H9 (cell line): ENCODE measurements around the gene SCN7A. TPM values are rescaled to one million over a fixed set of nuclear protein-coding genes. Genes with fewer than 3 reads are reported as not detected.

ENCODE experiments used
- DNase-seq: peaks from one replicate; pipeline ENCODE4 v3.0.0-alpha.2; 2017
- H2AFZ ChIP-seq: one replicate; pipeline ENCODE4 v1.6.1; 2013; ENCODE audit warnings: mild to moderate bottlenecking, low read length, control low read depth, moderate library complexity
- H2AK5ac ChIP-seq: 2 replicates; pipeline ENCODE4 v1.6.1; 2013; ENCODE audit warnings: low read length, control low read depth, mixed read lengths; ENCODE audit not compliant: insufficient read length
- H2BK120ac ChIP-seq: one replicate; pipeline ENCODE4 v1.6.1; 2013; ENCODE audit warnings: low read depth, mild to moderate bottlenecking, low read length, control low read depth, inconsistent platforms; ENCODE audit not compliant: poor library complexity, severe bottlenecking
- H2BK12ac ChIP-seq: 2 replicates; pipeline ENCODE4 v1.6.1; 2013; ENCODE audit warnings: low read length, control low read depth, mixed read lengths, low read depth; ENCODE audit not compliant: insufficient read length
- H2BK15ac ChIP-seq: 2 replicates; pipeline ENCODE4 v1.6.1; 2013; ENCODE audit warnings: low read depth, low read length, control low read depth
- H2BK20ac ChIP-seq: one replicate; pipeline ENCODE4 v1.6.1; 2013; ENCODE audit warnings: low read depth, mild to moderate bottlenecking, low read length, control low read depth, inconsistent platforms; ENCODE audit not compliant: poor library complexity, severe bottlenecking
- H2BK5ac ChIP-seq: 2 replicates; pipeline ENCODE4 v1.6.1; 2013; ENCODE audit warnings: low read length, control low read depth, mixed read lengths; ENCODE audit not compliant: insufficient read length
- H3K14ac ChIP-seq: 2 replicates; pipeline ENCODE4 v1.6.1; 2013; ENCODE audit warnings: low read length, control low read depth; ENCODE audit not compliant: insufficient read depth
- H3K18ac ChIP-seq: 2 replicates; pipeline ENCODE4 v1.6.1; 2013; ENCODE audit warnings: low read depth, mild to moderate bottlenecking, mixed read lengths, low read length, control low read depth; ENCODE audit not compliant: insufficient read length
- H3K23ac ChIP-seq: 2 replicates; pipeline ENCODE4 v1.6.1; 2013; ENCODE audit warnings: low read length, control low read depth, mixed read lengths, low read depth; ENCODE audit not compliant: insufficient read length
- H3K23me2 ChIP-seq: 2 replicates; pipeline ENCODE4 v1.6.1; 2013; ENCODE audit warnings: low read depth, mild to moderate bottlenecking, mixed read lengths, low read length, control low read depth; ENCODE audit not compliant: insufficient read length, poor library complexity, severe bottlenecking
- H3K27ac ChIP-seq: 2 replicates; pipeline ENCODE4 v1.5.1; 2013; ENCODE audit warnings: low read length, control low read depth, mixed read lengths, low read depth; ENCODE audit not compliant: insufficient read length
- H3K27me3 ChIP-seq: 2 replicates; pipeline ENCODE4 v1.6.1; 2013; ENCODE audit warnings: low read length, control low read depth, inconsistent platforms; ENCODE audit not compliant: insufficient read depth
- H3K4ac ChIP-seq: 2 replicates; pipeline ENCODE4 v1.6.1; 2013; ENCODE audit warnings: low read depth, mild to moderate bottlenecking, control low read depth, inconsistent platforms, low read length, moderate library complexity
- H3K4me1 ChIP-seq: 2 replicates; pipeline ENCODE4 v1.6.1; 2013; ENCODE audit warnings: low read length, control low read depth, inconsistent platforms; ENCODE audit not compliant: insufficient read depth
- H3K4me2 ChIP-seq: 2 replicates; pipeline ENCODE4 v1.6.1; 2013; ENCODE audit warnings: low read length, control low read depth, mixed read lengths; ENCODE audit not compliant: insufficient read length, insufficient read depth
- H3K56ac ChIP-seq: 2 replicates; pipeline ENCODE4 v1.6.1; 2013; ENCODE audit warnings: low read depth, mild to moderate bottlenecking, mixed read lengths, low read length, control low read depth; ENCODE audit not compliant: insufficient read length
- H3K79me1 ChIP-seq: 2 replicates; pipeline ENCODE4 v1.6.1; 2013; ENCODE audit warnings: low read depth, mild to moderate bottlenecking, moderate library complexity, low read length, control low read depth, inconsistent platforms; ENCODE audit not compliant: insufficient read depth, poor library complexity, severe bottlenecking
- H3K79me2 ChIP-seq: 2 replicates; pipeline ENCODE4 v1.6.1; 2013; ENCODE audit warnings: low read length, control low read depth, inconsistent platforms; ENCODE audit not compliant: insufficient read depth
- H3K9ac ChIP-seq: 2 replicates; pipeline ENCODE4 v1.6.1; 2013; ENCODE audit warnings: low read length, control low read depth, mixed read lengths; ENCODE audit not compliant: insufficient read length; ENCODE audit errors: extremely low read depth
- H3K9me3 ChIP-seq: one replicate; pipeline ENCODE4 v1.6.1; 2013; ENCODE audit warnings: low read depth, low read length, inconsistent platforms; ENCODE audit not compliant: control insufficient read depth
- H3T11ph ChIP-seq: one replicate; pipeline ENCODE4 v1.6.1; 2013; ENCODE audit warnings: mild to moderate bottlenecking, low read length, control low read depth, inconsistent platforms
- H4K20me1 ChIP-seq: one replicate; pipeline ENCODE4 v1.6.1; 2013; ENCODE audit not compliant: control insufficient read depth, insufficient read length, insufficient read depth
- H4K5ac ChIP-seq: 2 replicates; pipeline ENCODE4 v1.6.1; 2013; ENCODE audit warnings: low read depth, mild to moderate bottlenecking, mixed read lengths, low read length, control low read depth; ENCODE audit not compliant: insufficient read length
- H4K8ac ChIP-seq: replicated peaks from 2 replicates; pipeline ENCODE4 v1.6.1; 2013; ENCODE audit warnings: low read length, control low read depth, mixed read lengths, low read depth; ENCODE audit not compliant: insufficient read length
- H4K91ac ChIP-seq: 2 replicates; pipeline ENCODE4 v1.6.1; 2013; ENCODE audit warnings: low read depth, mild to moderate bottlenecking, moderate library complexity, mixed read lengths, low read length, control low read depth; ENCODE audit not compliant: insufficient read length
- H3K27ac Mint-ChIP-seq, 3 experiments: 2 replicates in 2 of 3; 3 replicates in 1 of 3; pipeline ENCODE4 v1.8.0; 2020 to 2021; ENCODE audit warnings: mixed read lengths in 3 of 3, mild to moderate bottlenecking in 1 of 3, moderate library complexity in 1 of 3
- H3K27me3 Mint-ChIP-seq: 2 replicates; pipeline ENCODE4 v1.8.0; 2021; ENCODE audit warnings: low read depth, mild to moderate bottlenecking, moderate library complexity, mixed read lengths
- H3K36me3 Mint-ChIP-seq, 3 experiments: 2 replicates in 2 of 3; 3 replicates in 1 of 3; pipeline ENCODE4 v1.8.0; 2020 to 2021; ENCODE audit warnings: low read depth in 3 of 3, mixed read lengths in 3 of 3; ENCODE audit not compliant: insufficient read depth in 1 of 3
- H3K4me1 Mint-ChIP-seq, 2 experiments: 2 replicates each; pipeline ENCODE4 v1.8.0; 2020; ENCODE audit warnings: mixed read lengths in 2 of 2
- H3K4me3 Mint-ChIP-seq, 2 experiments: 2 replicates in 1 of 2; 3 replicates in 1 of 2; pipeline ENCODE4 v1.8.0; 2020 to 2021; ENCODE audit warnings: mild to moderate bottlenecking in 2 of 2, mixed read lengths in 2 of 2, moderate library complexity in 1 of 2
- H3K9me3 Mint-ChIP-seq, 2 experiments: 2 replicates in 1 of 2; 3 replicates in 1 of 2; pipeline ENCODE4 v1.8.0; 2020; ENCODE audit warnings: mild to moderate bottlenecking in 2 of 2, mixed read lengths in 2 of 2, moderate library complexity in 1 of 2
- CTCF ChIP-seq: fragments of 200-600 bp; sonication (generic); conservative IDR thresholded peaks from 3 replicates; pipeline ENCODE4 v1.8.0; 2021; ENCODE audit warnings: antibody characterized with exemption, mild to moderate bottlenecking
- WGBS: extraction: QIAGEN DNeasy Blood & Tissue Kit; methylation state at CpG from one replicate; pipeline ENCODE4 v1.1.7; 2013; ENCODE audit warnings: missing lambda C conversion rate, low lambda C conversion rate, mixed read lengths; ENCODE audit not compliant: insufficient read length; ENCODE audit errors: extremely low coverage; 5-methylcytosine and 5-hydroxymethylcytosine counted together
- total RNA-seq: library from RNA; stranded (reverse); gene quantifications from 2 replicates; pipeline ENCODE4 v1.2.1, GENCODE V29; 2021

The SCN7A gene
- total RNA-seq, 1 experiment from 2014 or later = 0.07 TPM

GRCh38 chr2:166365803-166366420, 128.1 kb downstream of the SCN7A start:
- no peak overlapping the region for H4K8ac ChIP-seq
- no peaks in the 10 kb centered on the region for H4K20me1 ChIP-seq
- H3K4me1 ChIP-seq = no peaks in the 10 kb centered on the region
- no peak overlapping the region for H3K4me2 ChIP-seq
- H2AK5ac ChIP-seq = no peak overlapping the region
- Mint-ChIP-seq H3K27me3 (no peaks in the 10 kb centered on the region), H3K4me1 (no peaks in the 10 kb centered on the region; a peak in 1 of 4 replicates), H3K4me3 (no peak overlapping the region), H3K9me3 (no peaks in the 10 kb centered on the region), H3K27ac (no peak overlapping the region), H3K36me3 (no peaks in the 10 kb centered on the region)
- H4K5ac ChIP-seq = no peak overlapping the region
- no peak overlapping the region for H2BK5ac ChIP-seq
- no peaks in the 10 kb centered on the region for H3K79me2 ChIP-seq
- H3K18ac ChIP-seq = no peak overlapping the region
- H2AFZ ChIP-seq = no peak overlapping the region
- no CpG with 5 or more reads among the region's 6 CpGs for WGBS
- no peak overlapping the region for H3K27ac ChIP-seq
- H3K56ac ChIP-seq = no peak overlapping the region
- H2BK15ac ChIP-seq = no peak overlapping the region
- no peak overlapping the region for H4K91ac ChIP-seq
- H3K23me2 ChIP-seq = no peaks in the 10 kb centered on the region
- DNase-seq = no peak
- H3K4ac ChIP-seq = no peak overlapping the region
- H2BK120ac ChIP-seq = no peak overlapping the region
- TF ChIP-seq CTCF = no peak
- H3K9me3 ChIP-seq = no peaks in the 10 kb centered on the region
- H2BK20ac ChIP-seq = no peak overlapping the region
- H3K14ac ChIP-seq = no peak overlapping the region
- no peak overlapping the region for H3K23ac ChIP-seq
- no peaks in the 10 kb centered on the region for H3K27me3 ChIP-seq
- no peaks in the 10 kb centered on the region for H3K79me1 ChIP-seq
- H2BK12ac ChIP-seq = no peak overlapping the region
- no peak overlapping the region for H3T11ph ChIP-seq
- H3K9ac ChIP-seq = no peak overlapping the region
